ENCODE measurements around the gene PRR15L.
"Not testable (repeated sequence)": the region's sequence is repeated elsewhere in the genome, so short reads cannot be mapped to it uniquely, and the experiment has no call there.

The PRR15L gene

GRCh38 chr17:47988445-47988844 lies 30.8 kb upstream of the PRR15L start:
- DNase-seq (ENCODE audit: low read depth): not testable (repeated sequence)

DNA sequence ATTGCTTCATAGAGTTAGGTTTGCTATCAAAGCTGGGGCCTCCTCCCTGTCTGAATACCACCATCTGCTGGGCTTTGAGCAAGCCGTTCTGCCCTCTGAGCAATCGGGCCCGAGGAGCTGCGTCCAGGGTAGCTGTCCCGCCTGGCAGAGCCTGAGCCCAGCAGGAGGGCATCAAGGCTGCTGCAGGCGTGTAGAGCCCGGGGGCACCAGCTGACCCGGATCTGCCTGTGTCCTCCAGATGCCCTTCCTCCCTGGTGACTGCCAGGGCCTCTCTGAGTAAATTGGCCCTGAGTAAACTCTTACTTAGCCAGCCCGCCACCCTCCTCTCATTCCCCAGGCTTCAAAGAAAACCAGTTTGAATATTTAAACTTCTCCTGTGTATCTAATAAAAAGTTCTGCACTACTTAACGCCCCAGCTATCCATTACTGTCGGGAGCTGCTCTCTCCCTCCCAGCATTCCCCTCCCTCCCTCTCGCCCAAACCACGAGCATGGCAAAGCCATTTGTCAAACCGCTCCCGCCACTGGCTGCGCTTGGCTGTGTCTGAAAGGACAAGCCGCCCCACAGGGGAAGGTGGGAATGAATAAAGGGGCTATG lies 29.7 kb upstream of the PRR15L start:
- DNase-seq (ENCODE audit: low read depth): no peak

- no peak for DNase-seq (ENCODE audit: low read depth)
These were observed 28.8 kb upstream of the PRR15L start for GRCh38 chr17:47986520-47986919.

GRCh38 chr17:47983492-47984223 lies 26.0 kb upstream of the PRR15L start:
- no peak for DNase-seq (ENCODE audit: low read depth)

DNA sequence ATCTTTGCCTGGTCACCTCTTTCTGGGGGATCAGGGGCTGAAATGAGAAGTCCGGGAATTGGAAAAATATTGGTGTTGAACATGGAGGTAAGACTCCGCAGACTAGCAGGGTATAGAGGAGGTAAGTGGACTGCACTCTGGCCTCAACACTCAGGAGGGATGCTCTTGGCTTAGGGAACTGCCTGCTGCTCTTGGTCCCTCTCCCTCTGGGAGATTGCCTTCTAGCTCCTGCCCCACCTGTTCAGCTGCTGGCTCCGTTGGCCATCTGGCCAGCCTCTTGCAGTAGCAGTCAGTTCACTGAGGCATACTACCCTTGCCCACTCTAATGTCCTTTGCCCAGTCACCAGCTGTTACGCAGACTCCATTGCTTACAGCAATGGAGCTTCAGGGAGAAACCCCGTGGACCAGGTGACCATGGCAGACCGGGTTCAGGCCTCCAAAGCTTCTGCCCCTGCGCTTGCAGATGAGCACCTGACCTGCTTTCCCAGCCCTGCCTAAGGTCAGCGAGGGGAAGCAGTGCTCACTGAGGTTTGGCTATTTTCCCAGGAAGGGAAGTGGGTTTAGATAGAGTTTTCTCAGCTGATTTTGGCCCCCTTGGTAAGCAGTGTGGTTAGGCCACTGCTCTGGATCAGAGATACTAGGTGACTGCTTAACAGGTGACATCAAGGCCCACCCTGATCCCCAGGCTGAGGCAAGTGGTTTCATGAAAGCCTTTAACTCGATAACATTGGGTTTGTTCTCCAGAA lies 25.1 kb upstream of the PRR15L start:
- no peak for DNase-seq (ENCODE audit: low read depth)

DNA sequence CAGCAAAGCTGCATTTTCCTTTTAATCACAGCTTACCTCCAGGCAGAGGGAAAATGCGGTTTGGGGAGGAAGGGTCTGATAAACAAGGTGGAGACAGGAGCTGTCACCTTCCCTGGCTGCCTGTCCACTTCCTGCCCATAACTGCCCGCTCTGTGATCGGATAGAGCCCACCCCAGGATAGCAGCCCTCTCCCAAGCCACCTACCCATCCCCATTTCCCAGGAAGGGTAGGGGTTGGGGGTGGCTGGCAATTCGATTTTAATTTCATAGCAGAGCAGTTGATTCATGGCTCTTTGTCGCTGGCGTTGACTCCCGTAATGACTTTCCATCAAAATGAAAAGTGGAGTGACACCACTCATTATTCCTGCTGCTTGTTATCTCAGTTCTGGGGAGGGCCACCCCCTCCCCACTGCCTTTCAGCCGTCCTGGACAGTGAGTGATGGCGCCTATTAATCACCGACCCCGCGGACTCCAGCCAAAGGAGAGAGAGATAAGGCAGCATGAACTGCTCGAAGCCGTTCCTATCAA lies 24.5 kb upstream of the PRR15L start:
- no peak for DNase-seq (ENCODE audit: low read depth)

DNA sequence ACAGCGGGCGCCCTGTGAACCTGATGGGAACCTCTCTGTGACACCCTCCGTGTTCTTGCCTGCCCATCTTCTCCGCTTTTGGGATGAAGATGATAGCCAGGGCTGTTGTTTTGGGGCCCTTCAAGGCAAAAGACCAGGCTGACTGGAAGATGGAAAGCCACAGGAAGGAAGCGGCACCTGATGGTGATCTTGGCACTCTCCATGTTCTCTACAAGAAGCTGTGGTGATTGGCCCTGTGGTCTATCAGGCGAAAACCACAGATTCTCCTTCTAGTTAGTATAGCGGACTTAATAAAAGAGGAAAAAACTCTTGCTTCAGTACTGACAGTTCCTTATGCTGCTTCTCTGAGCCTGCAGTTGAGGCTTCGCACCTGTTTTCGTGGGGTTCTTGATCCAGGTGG lies 23.8 kb upstream of the PRR15L start:
- no peak for DNase-seq (ENCODE audit: low read depth)

- DNase-seq (ENCODE audit: low read depth): no peak
These were observed 22.9 kb upstream of the PRR15L start for GRCh38 chr17:47980541-47980940.

GRCh38 chr17:47978324-47978723 lies 20.6 kb upstream of the PRR15L start:
- peak; percentile 14 for DNase-seq (ENCODE audit: low read depth)

- no peak for DNase-seq (ENCODE audit: low read depth)
These were observed 18.1 kb upstream of the PRR15L start for GRCh38 chr17:47975823-47976205.

GRCh38 chr17:47975189-47975822 lies 17.6 kb upstream of the PRR15L start:
- no peak for DNase-seq (ENCODE audit: low read depth)

- no peak for DNase-seq (ENCODE audit: low read depth)
These were observed 15.9 kb upstream of the PRR15L start for GRCh38 chr17:47973541-47973940.

GRCh38 chr17:47970725-47971499 lies 13.2 kb upstream of the PRR15L start, which contains the start of gene CDK5RAP3:
TSS of gene CDK5RAP3 (plus strand) at chr17:47971113. CDS start at chr17:47971147, 34 bp downstream.
- DNase-seq (ENCODE audit: low read depth): peak; percentile 97

GRCh38 chr17:47969930-47970724 lies 12.4 kb upstream of the PRR15L start:
- no peak for DNase-seq (ENCODE audit: low read depth)

DNA sequence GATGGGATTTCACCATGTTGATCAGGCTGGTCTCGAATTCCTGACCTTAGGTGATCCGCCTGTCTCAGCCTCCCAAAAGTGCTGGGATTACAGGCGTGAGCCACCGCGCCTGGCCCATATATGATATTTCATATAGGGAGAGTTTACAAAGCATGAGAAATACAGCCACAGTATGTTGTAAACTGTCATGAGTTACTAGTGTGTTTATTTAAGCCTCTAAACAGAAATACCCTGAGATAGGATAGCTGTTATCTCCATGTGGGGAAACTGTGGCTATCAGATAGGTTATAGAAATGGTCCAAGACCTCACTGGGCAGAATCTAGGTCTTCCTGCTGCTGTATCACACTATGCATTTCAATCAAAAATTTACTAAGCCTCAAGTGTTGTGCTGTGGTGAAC lies 11.2 kb upstream of the PRR15L start:
- DNase-seq (ENCODE audit: low read depth): no peak

- no peak for DNase-seq (ENCODE audit: low read depth)
These were observed 10.0 kb upstream of the PRR15L start for GRCh38 chr17:47967607-47968252.

GRCh38 chr17:47966079-47966519 lies 8.4 kb upstream of the PRR15L start:
- DNase-seq (ENCODE audit: low read depth): no peak

- DNase-seq (ENCODE audit: low read depth): no peak
These were observed 7.2 kb upstream of the PRR15L start for GRCh38 chr17:47964856-47965255.

GRCh38 chr17:47962901-47963300 lies 5.2 kb upstream of the PRR15L start:
- DNase-seq (ENCODE audit: low read depth): no peak

DNA sequence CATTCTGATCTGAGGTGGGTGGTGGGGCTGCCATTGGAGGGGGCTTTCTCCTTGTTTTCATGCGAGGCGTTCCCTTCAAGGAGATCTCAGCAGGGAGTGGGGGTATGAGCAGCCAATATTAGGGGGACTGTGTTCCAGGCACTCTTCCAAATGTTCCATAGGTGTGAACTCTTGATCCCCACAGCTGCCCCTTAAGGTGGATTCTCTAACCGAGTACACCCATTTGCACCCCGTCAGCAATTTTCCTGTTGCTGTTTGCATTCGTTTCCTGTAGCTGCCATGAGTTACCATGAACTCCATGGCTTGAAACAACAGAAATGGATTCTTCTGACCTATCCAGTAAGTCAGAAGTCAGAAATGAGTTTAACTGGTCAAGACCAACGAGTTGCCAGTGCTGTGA lies 3.7 kb upstream of the PRR15L start:
- DNase-seq (ENCODE audit: low read depth): no peak
